Right renal cortex interstitium (tissue), 3 donors: ENCODE data around the gene CDK4. TPM values are rescaled to one million over a fixed set of nuclear protein-coding genes. Genes with fewer than 3 reads are reported as not detected.
"Not testable (repeated sequence)": the region's sequence is repeated elsewhere in the genome, so short reads cannot be mapped to it uniquely, and the experiment has no call there.

ENCODE experiments used
- DNase-seq, 3 donors: peaks; one replicate each; pipeline ENCODE4 v3.0.0-alpha.2; 2013; ENCODE audit warnings: low read depth in 3 of 3, low spot score in 2 of 3
- polyA plus RNA-seq, 3 donors: library from polyadenylated mRNA; unstranded; fragments of 120-200 nt; gene quantifications; one replicate each; pipeline ENCODE4 v1.2.1, GENCODE V29; 2013; ENCODE audit not compliant: insufficient read length in 3 of 3

CDK4 gene
- 100 to 1,000 TPM; 219 to 251 (median 232) TPM for polyA plus RNA-seq

DNA sequence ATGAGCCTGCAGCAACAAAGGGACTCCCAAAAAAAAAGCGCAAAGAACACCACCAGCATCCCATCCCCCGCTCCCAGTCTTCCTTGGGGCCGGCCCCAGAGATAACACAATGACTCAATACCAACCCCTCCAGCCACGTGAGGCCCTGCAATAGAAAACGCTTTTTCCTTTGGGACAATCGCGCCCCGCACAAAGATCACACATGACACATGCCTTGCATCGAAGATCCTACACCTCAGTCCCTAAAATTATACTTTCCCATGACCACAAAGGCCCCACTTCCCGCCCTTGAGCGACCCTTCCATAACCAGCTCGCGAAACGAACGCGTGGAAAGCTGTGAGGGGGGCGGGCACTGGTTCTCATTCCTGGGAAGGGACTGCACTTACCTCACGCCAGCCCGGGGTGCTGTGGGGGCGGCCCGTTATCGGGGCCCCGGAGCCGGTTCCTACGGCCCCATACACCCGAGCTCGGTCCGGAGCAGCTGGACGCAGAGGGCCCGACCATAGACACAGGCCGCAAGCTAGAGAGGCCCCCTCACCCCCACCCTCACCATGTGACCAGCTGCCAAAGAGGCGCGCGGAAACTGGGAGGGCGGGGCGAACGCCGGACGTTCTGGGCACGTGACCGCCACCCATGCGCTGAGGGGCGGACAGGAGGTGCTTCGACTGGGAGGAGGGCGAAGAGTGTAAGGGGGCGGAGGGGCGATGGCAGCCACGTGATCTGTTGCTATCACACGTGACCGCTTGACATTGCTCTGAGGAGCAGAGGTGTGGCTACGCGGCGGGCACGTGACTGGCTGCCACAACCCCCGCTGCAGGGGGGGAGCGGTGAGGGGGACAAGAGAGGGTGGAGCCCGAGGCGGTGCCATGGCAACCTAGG lies at the start of gene CDK4:
Gene CDK4 (minus strand): TSS at position 523 of the 880 bp plus-strand sequence. CDS start 593 bp downstream, outside the sequence.
- peak; percentile 94 to 97 (median 94) for DNase-seq

DNA sequence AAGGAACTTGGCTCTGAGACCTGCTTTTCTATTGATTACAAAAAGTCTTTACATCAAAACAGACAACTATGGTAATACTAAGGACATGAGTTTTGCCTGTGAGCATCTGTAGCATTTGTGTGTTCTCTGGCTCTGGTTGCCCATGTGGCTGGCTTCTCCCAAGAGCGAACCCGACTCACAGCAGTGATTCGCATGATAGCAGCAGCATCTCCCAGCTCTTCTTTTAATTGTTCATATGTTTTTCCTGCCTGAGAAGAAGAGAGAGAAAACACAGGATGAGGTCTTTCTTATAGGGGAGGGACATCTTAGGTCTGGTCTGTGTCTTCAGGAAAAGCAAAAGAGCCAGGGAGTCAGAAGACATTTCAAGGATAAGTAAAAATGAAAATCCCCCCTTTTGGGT lies 48.9 kb upstream of the CDK4 start:
- DNase-seq = no peak

DNA sequence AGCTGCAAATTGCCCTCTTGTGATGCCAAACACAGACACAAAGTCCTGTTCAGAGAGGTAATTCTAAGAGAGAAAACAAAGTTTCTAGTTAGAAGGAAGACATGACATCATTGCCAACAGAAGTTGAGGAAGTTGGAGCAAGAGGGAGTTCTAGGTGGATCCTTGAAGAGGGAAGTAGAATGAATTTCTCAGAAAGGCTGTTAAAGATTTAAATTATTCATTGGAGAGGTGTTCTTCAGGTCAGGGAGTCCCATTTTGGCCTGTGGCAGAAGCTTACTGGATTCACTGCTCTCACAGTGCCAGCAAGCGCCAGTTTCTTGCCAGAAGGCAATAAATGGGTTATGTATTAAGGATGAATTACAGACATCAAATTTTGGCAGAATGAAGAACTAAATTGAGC lies 45.8 kb upstream of the CDK4 start:
- DNase-seq = no peak

DNA sequence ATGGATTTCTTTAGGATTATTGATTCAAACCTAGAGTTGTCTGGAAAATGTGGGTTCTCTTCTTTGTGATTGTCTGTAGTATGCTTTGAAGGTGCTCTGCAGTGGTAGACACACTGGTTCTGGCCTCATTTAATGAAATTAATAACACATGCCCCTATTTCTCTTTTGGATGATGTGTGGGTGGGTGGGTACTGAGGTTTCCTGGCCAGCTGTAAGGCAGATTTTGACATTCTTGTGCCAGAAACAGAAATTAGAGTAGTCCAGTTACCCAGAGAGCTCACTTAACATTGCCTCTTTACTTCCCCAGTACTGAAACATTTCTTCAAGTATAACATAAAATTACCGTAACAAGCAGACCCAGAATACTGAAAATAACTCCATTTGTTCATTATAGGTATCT lies 44.9 kb upstream of the CDK4 start:
- DNase-seq = no peak

DNA sequence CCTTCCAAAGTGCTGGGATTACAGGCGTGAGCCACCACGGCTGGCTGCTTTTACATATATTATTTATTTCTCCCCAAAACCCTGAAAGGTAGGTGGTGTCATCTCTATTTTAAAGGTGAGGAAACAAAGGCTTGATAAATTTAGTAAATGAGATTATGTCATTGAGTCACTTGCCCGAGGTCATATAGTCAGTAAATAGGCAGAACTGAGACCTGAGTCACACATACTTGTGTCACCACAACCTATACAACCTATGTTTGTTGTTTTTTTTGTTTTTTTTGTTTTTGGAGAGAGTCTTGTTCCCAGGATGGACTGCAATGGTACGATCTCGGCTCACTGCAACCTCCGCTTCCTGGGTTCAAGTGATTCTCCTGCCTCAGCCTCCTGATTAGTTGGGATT lies 43.2 kb upstream of the CDK4 start:
- DNase-seq = no peak

DNA sequence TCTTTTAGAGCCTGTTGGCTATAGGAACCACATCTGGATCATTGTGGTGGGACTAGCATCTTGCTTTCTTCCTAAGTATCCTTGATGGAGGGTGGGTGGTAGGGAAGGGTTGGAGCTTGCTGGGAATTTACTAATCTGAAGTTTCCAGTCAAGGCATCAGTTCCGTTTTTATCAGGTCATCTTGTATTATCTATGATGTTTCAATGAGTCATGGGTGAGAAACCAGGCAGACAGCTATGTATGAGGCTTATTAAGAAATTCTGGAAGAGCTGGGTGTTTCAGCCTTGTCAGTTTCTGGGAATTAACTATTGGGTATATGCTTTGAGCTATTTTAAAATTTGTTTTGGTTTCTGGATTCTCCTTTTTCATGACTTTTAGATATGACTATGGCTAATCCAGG lies 41.8 kb upstream of the CDK4 start:
- no peak for DNase-seq

DNA sequence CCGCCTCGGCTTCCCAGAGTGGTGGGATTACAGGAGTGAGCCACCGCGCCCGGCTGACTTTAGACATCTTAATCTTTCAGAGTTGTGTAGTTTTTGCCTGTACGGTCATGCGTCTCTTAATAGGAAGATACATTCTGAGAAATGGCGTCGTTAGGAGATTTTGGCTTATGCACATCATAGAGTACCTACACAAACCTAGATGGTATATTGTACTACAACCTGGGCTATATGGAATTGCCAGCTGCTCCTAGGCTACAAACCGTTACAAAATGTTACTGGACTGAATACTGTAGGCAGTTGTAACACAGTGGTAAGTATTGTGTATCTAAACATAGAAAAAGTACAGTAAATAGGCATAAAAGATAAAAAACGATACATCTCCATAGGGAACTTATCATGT lies 31.8 kb upstream of the CDK4 start:
- no peak for DNase-seq

DNA sequence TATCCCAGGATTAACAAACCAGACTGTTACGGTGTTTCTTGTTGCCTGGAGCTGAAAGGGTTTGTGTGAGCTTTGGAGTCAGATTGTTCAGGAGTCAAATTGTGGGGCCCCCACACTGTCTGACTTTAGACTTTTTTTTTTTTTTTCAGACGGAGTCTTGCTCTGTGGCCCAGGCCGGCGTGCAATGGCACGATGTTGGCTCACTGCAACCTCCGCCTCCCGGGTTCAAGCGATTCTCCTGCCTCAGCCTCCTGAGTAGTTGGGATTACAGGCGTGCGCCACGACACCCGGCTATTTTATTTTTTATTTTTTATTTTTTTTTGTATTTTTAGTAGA lies 31.3 kb upstream of the CDK4 start:
- DNase-seq = no peak

DNA sequence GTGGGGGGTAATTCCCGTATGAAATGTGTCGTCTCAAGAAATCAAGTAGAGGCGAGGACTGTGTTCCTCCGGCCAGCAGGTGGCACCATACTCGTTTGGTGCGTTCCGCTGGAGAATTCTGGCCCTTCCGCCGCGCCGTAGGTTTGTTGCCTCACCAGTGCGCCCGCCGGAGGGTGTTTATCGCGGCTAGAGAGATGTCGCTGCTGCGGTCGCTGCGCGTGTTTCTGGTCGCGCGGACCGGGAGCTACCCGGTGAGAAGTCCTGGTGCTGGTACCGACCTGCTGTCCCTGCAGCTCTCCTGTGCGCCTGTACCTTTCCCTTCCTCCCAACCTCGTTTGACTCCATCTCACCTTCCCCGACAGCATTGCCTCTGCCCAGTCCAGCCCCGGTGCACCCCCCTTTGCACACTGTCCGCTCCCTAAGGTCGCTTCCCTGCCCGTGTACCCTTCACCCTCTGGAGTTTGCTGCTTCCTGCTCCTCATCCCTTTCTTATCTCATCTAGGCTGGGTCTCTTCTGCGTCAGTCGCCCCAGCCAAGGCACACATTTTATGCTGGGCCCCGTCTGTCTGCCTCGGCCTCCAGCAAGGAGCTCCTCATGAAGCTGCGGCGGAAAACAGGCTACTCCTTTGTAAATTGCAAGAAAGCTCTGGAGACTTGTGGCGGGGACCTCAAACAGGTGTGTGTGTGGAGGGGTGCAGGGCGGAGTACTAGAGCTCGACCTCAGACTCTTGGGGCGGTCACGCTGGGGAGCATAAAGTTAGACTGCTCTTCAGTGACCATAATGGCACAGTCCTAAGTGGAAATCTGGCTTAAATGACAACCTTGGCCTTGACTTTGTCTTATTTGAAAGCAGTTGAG lies 30.7 kb upstream of the CDK4 start, which contains the start of gene TSFM:
Gene TSFM (plus strand): TSS at position 180 of the 858 bp plus-strand sequence. CDS start 15 bp downstream, at position 195.
- DNase-seq = peak; percentile 89 to 94 (median 90)

DNA sequence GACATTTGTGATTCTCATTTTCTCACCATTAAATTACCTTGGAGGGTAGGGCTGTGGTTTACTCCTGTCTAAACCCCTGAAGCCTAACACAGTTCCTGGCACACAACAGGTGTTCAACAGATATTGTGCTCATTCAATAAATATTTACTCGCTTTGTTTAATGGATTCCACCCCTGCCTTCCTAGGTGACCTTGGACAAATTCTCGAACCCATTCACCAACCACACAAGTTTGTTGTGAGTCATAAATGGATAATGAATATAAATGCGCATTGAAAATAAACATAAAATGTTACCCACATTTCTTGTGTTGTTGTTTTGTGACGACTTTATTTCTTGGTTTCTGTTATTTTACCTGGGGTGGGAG lies 30.1 kb upstream of the CDK4 start:
- no peak for DNase-seq

DNA sequence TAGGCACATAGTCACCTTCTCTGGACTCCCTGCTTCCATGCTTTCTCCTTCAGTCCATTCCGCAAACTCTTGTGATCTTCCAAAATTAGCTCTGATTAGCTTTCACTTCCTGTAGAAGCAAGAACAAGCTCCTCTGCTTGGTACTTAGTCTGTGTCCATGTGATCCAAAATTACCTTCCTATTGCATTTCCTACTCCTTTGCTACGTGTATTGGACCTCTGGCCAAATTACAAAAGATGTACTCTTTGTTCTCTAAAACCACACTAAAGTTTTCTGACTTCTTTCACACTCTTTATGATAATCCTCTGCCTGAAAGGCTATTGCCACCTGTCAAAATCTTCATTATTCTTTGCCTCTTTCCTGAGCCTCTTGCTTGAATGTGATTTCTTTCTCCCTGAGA lies 29.7 kb upstream of the CDK4 start:
- DNase-seq = no peak

DNA sequence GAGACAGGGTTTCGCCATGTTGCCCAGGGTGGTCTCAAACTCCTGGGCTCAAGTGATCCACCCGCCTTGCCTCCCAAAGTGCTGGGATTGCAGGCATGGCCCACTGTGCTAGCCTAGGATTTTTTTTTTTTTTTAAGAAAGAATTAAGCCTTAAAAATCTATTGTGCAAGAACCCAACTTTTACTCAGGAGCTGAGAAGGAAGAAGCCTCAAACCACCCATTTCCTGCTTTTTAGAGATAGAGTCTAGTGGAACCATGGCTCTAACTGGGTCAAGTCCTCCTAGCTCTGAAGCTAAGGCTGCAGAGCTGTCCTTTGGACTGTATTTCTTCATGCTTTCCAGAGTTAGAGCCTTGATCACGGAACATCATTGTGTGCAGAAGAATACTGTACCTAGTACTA lies 29.1 kb upstream of the CDK4 start:
- DNase-seq = no peak

DNA sequence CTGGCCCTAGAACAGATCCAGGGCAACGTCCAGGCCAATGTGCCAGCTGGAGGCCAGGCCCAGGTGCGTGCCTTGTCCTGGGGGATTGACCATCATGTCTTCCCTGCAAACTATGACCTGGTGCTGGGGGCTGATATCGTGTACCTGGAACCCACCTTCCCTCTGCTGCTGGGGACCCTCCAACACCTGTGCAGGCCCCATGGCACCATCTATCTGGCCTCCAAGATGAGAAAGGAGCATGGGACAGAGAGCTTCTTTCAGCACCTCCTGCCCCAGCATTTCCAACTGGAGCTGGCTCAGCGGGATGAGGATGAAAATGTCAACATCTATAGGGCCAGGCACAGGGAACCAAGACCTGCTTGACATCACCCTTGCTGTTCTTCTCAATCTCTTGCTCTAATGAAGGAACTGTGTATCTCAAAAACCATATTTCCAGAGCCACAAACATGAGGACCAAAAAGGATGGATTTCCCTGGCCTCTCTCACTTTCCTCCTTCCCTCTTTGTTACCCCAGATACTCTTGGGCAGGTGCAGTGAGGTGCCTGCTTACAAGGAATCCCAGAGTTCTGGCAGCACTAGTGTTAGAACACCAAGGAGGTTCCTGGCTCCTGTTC lies 28.3 kb upstream of the CDK4 start:
- DNase-seq = no peak

DNA sequence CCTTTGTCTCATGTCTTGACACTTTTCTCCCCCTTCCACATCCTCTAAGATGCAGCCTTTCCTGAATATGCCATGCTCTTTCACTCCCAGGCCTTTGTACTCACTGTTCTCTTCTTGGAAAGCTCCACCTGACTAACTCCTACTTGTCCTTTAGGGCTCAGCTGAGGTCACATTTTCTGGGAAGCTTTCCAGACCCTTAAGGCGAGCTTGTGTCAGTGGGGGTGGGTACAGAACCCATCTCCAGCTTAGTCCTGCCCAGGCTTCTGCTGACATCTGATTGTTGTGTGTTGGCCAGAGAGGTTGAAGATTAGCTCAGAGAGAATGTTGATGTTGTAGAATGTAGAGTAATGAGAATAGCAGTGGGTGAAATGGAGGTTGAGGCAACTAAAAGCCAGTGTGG lies 27.6 kb upstream of the CDK4 start:
- no peak for DNase-seq

DNA sequence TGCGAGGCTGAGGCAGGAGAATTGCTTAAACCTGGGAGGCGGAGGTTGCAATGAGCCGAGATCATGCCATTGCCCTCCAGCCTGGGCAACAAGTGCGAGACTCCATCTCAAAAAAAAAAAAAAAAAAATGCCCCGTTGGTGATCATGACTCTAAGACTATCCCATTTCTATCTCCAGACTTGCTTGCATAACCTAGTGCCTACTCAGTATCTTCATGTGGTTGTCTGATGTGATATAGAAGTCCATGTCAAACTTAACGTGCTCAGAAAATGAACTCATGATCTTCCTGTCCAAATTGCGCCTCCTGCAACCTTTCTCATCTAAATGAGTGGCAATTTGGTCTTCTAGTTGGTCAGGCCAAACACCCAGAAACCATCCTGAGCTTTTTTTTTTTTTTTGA lies 25.8 kb upstream of the CDK4 start:
- DNase-seq = no peak

DNA sequence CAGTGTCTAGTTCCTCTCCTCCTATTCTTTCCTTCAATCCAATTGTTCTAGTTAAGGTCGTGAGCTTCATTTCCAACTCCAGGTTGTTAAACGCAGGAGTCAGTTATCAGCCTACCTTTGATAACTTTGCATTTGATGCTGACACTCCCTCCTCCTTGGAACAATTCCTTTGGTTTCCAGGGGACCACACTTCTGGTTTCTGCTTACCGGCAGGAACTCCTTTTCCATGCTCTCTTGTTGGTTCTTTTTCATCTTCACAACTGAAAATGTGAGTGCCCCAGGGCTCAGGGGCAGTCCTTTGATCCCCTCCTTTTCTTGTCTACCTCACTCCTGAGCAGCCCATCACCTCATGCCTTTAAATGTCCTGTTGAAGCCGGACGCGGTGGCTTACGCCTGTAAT lies 25.3 kb upstream of the CDK4 start:
- DNase-seq = no peak

DNA sequence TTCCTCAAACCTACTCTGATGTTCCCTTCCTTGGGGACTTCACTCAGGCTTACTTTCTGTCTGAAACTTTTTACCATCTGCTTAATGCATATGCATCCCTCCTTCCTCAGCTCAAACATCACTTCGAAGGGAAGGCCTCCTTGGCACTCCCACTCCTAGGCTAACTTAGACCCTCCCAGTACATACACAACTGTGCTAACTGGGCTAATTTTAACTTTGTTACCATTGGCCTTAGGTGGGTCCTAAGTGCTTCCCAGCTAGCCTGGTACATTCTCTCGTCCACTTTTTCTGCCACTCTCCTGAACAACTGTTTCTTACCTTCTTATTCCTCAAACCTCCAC lies 24.1 kb upstream of the CDK4 start:
- no peak for DNase-seq

DNA sequence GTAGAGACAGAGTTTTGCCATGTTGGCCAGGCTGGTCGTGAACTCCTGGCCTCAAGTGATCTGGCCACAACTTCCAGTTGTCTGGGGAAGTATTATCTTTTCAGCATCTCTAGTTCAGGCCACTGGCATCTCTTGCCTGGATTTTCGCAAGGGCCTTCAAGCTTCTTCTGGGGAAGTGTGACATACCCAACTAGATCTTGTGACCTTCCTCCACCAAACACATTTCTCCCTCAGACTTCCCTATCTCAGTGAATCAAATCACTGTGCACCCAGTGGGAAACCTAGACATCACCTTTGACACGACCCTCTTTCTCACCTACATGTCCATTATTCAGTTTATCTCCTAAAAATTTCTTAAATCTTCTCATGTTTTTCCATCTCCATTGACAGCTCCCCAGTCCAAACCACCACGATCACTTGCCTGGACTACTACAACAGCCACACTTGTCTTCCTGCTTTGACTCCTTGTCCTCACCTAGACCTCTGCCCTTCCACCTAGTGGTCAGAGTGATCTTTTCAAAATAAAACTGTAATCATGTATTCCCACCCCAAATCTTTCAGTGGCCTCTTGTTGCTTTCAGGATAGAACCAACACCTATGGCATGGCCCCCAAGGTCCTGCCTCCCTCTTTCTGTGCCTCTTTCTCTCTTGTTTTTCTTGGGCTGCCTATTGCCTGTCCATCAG lies 23.6 kb upstream of the CDK4 start:
- no peak for DNase-seq

DNA sequence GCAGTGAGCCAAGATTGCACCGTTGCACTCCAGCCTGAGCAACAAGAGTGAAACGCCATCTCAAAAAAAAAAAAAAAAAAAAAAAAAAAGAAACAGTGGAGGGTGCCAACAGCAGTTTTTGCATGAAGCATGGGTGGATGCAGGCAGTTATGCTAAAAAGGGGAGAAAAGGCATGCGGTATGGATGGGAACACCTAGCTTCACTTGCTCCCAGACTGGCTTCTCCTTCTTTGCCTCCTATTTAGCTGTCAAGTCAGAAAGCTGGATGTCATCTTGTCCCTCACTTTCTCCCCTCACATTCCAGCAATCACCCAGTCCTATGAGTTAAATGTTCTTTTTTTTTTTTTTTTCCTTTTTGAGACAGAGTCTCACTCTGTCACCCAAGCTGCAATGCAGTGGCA lies 22.9 kb upstream of the CDK4 start:
- DNase-seq = no peak

DNA sequence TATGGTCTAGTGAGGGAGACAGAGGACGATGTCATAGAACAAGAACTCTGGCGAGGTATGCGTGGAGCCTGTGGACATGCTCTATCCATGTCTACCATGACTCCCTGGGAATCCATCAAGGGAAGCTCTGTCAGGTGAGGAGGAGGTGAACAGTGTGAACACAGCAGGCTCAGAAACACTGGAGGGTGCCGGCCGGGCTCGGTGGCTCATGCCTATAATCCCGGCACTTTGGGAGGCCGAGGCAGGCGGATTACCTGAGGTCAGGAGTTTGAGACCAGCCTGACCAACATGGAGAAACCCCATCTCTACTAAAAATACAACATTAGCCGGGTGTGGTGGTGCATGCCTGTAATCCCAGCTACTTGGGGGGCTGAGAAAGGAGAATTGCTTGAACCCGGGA lies 22.5 kb upstream of the CDK4 start:
- DNase-seq = not testable (repeated sequence)
